ENCODE data around the gene CRTC1. TPM values are rescaled to one million over a fixed set of nuclear protein-coding genes. Genes with fewer than 3 reads are reported as not detected.

CRTC1 gene
- polyA plus RNA-seq, 1 donor from 2014 or later: 1.7 TPM

- Mint-ChIP-seq H3K4me3 (no peak overlapping the region), H3K27me3 (no peaks in the 10 kb centered on the region), H3K9me3 (no peaks in the 10 kb centered on the region), H3K27ac (no peak overlapping the region), H3K36me3 (peaks cover 4% of the 10 kb centered on the region), H3K4me1 (peaks cover 11 to 18% (median 13%) of the 10 kb centered on the region in 3 donors)
Observed at GRCh38 chr19:18647807-18648206, 35.7 kb upstream of the CRTC1 start.

GRCh38 chr19:18648973-18649315 lies 34.5 kb upstream of the CRTC1 start:
- Mint-ChIP-seq H3K27me3 (no peaks in the 10 kb centered on the region), H3K4me1 (peaks cover 9 to 18% (median 13%) of the 10 kb centered on the region in 3 donors), H3K4me3 (peak overlapping the region in 1 of 4 donors; percentile 39), H3K9me3 (no peaks in the 10 kb centered on the region), H3K36me3 (peaks cover 6% of the 10 kb centered on the region), H3K27ac (no peak overlapping the region)

GRCh38 chr19:18649371-18650020 lies 34.0 kb upstream of the CRTC1 start:
- H3K27ac Mint-ChIP-seq: peak overlapping the region in 1 of 3 donors; percentile 68
- H3K27me3 Mint-ChIP-seq: no peaks in the 10 kb centered on the region
- peak overlapping the region; percentile 67 to 87 (median 78) for H3K4me3 Mint-ChIP-seq
- H3K4me1 Mint-ChIP-seq: peaks cover 9 to 13% (median 13%) of the 10 kb centered on the region in 3 donors
- H3K9me3 Mint-ChIP-seq: no peaks in the 10 kb centered on the region
- H3K36me3 Mint-ChIP-seq: peaks cover 6% of the 10 kb centered on the region

GRCh38 chr19:18650021-18650390 lies 33.5 kb upstream of the CRTC1 start:
- peaks cover 9 to 13% (median 12%) of the 10 kb centered on the region in 3 donors for H3K4me1 Mint-ChIP-seq

GRCh38 chr19:18650468-18651041 lies 32.9 kb upstream of the CRTC1 start:
- no peaks in the 10 kb centered on the region for H3K9me3 Mint-ChIP-seq
- H3K27me3 Mint-ChIP-seq: no peaks in the 10 kb centered on the region
- H3K4me1 Mint-ChIP-seq: peaks cover 9 to 13% (median 12%) of the 10 kb centered on the region in 3 donors
- H3K36me3 Mint-ChIP-seq: peaks cover 6% of the 10 kb centered on the region
- H3K27ac Mint-ChIP-seq: no peak overlapping the region
- H3K4me3 Mint-ChIP-seq: no peak overlapping the region

More at GRCh38 chr19:18650021-18650390, 33.5 kb upstream of the CRTC1 start:
- Mint-ChIP-seq H3K27me3 (no peaks in the 10 kb centered on the region), H3K36me3 (peaks cover 6% of the 10 kb centered on the region), H3K27ac (peak overlapping the region in 1 of 3 donors; percentile 68), H3K9me3 (no peaks in the 10 kb centered on the region), H3K4me3 (peak overlapping the region; percentile 67 to 87 (median 77))

GRCh38 chr19:18651300-18651699 lies 32.2 kb upstream of the CRTC1 start:
- Mint-ChIP-seq H3K27ac (no peak overlapping the region), H3K4me1 (peaks cover 9 to 13% (median 12%) of the 10 kb centered on the region in 3 donors), H3K9me3 (no peaks in the 10 kb centered on the region), H3K27me3 (no peaks in the 10 kb centered on the region), H3K36me3 (peaks cover 6% of the 10 kb centered on the region), H3K4me3 (peak overlapping the region in 1 of 4 donors; percentile 23)

- Mint-ChIP-seq H3K36me3 (peaks cover 6% of the 10 kb centered on the region), H3K4me1 (peaks cover 9 to 13% (median 12%) of the 10 kb centered on the region in 3 donors), H3K27me3 (no peaks in the 10 kb centered on the region), H3K4me3 (peak overlapping the region in 1 of 4 donors; percentile 23), H3K27ac (no peak overlapping the region), H3K9me3 (no peaks in the 10 kb centered on the region)
Observed at GRCh38 chr19:18651733-18652132, 31.7 kb upstream of the CRTC1 start.

GRCh38 chr19:18653853-18654252 lies 29.6 kb upstream of the CRTC1 start:
- peaks cover 1% of the 10 kb centered on the region for H3K27me3 Mint-ChIP-seq
- H3K4me3 Mint-ChIP-seq: no peak overlapping the region
- H3K27ac Mint-ChIP-seq: no peak overlapping the region

GRCh38 chr19:18654469-18654868 lies 29.0 kb upstream of the CRTC1 start:
- Mint-ChIP-seq H3K27ac (no peak overlapping the region), H3K4me1 (peaks cover 13 to 23% (median 20%) of the 10 kb centered on the region in 3 donors), H3K36me3 (peaks cover 4% of the 10 kb centered on the region), H3K27me3 (peaks cover 1% of the 10 kb centered on the region), H3K9me3 (no peaks in the 10 kb centered on the region), H3K4me3 (no peak overlapping the region)

More at GRCh38 chr19:18653853-18654252, 29.6 kb upstream of the CRTC1 start:
- Mint-ChIP-seq H3K4me1 (peaks cover 13 to 20% (median 18%) of the 10 kb centered on the region in 3 donors), H3K36me3 (peaks cover 4% of the 10 kb centered on the region), H3K9me3 (no peaks in the 10 kb centered on the region)

GRCh38 chr19:18655173-18655844 lies 28.2 kb upstream of the CRTC1 start:
- H3K36me3 Mint-ChIP-seq: peaks cover 4% of the 10 kb centered on the region
- no peak overlapping the region for H3K4me3 Mint-ChIP-seq
- H3K9me3 Mint-ChIP-seq: no peaks in the 10 kb centered on the region
- no peak overlapping the region for H3K27ac Mint-ChIP-seq
- H3K27me3 Mint-ChIP-seq: peaks cover 1% of the 10 kb centered on the region
- peaks cover 6 to 21% (median 16%) of the 10 kb centered on the region in 3 donors for H3K4me1 Mint-ChIP-seq

- Mint-ChIP-seq H3K9me3 (no peaks in the 10 kb centered on the region), H3K27ac (peak overlapping the region in 1 of 3 donors; percentile 47), H3K4me3 (peak overlapping the region in 1 of 4 donors; percentile 18), H3K36me3 (peaks cover 4% of the 10 kb centered on the region), H3K27me3 (peaks cover 1% of the 10 kb centered on the region), H3K4me1 (peaks cover 6 to 21% (median 18%) of the 10 kb centered on the region in 3 donors)
Observed at GRCh38 chr19:18656337-18657086, 27.0 kb upstream of the CRTC1 start.

GRCh38 chr19:18657590-18658365 lies 25.7 kb upstream of the CRTC1 start:
- peaks cover 6 to 21% (median 18%) of the 10 kb centered on the region in 3 donors for H3K4me1 Mint-ChIP-seq
- H3K36me3 Mint-ChIP-seq: peaks cover 2% of the 10 kb centered on the region
- H3K27ac Mint-ChIP-seq: peak overlapping the region in 2 of 3 donors; percentile 20 to 47
- H3K9me3 Mint-ChIP-seq: no peaks in the 10 kb centered on the region
- H3K27me3 Mint-ChIP-seq: peaks cover 1% of the 10 kb centered on the region
- H3K4me3 Mint-ChIP-seq: peak overlapping the region in 2 of 4 donors; percentile 55 to 67

- H3K27ac Mint-ChIP-seq: peak overlapping the region in 1 of 3 donors; percentile 88
- no peaks in the 10 kb centered on the region for H3K36me3 Mint-ChIP-seq
- peak overlapping the region in 1 of 4 donors; percentile 55 for H3K4me3 Mint-ChIP-seq
- H3K4me1 Mint-ChIP-seq: peaks cover 6 to 21% (median 20%) of the 10 kb centered on the region in 3 donors
- peaks cover 1% of the 10 kb centered on the region for H3K27me3 Mint-ChIP-seq
- H3K9me3 Mint-ChIP-seq: no peaks in the 10 kb centered on the region
Observed at GRCh38 chr19:18658366-18658855, 25.1 kb upstream of the CRTC1 start.
